ENCODE results near the gene TKFC.

TKFC gene, protein sequence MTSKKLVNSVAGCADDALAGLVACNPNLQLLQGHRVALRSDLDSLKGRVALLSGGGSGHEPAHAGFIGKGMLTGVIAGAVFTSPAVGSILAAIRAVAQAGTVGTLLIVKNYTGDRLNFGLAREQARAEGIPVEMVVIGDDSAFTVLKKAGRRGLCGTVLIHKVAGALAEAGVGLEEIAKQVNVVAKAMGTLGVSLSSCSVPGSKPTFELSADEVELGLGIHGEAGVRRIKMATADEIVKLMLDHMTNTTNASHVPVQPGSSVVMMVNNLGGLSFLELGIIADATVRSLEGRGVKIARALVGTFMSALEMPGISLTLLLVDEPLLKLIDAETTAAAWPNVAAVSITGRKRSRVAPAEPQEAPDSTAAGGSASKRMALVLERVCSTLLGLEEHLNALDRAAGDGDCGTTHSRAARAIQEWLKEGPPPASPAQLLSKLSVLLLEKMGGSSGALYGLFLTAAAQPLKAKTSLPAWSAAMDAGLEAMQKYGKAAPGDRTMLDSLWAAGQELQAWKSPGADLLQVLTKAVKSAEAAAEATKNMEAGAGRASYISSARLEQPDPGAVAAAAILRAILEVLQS

DNA sequence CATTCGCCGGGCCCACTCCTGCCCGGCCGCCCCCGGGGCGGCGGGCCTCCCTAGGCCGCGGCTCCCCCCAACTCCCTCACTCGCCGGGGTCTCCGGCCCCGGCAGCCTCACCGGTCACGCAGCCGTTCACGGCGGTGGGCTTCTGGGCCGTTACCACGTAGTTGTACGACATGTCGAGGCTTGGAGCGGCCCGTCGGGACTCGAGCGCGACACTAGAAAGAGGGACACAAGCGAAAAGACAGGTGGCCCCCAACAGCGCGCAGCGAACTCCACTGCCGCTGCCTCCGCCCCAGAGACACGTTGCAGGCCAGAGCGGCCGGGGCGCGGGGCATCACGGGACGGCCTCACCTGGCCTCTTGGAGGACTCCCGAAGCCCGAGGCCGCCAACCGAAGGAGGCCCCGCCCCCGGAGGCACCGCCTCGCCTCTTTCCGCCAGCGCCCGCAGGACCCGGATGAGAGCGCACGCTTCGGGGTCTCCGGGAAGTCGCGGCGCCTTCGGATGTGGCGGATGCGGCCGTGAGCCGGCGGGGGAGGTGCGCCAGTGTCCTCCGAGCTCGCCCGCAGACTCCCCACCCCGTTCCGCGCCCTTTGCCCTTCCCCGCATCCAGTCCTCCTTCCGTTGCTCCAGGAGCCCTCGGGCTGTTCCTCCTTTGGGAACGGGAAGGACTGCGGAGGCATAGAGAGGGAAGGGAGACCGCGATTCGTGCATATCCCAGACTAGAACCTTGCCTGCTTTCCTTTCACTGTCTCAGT lies at the start of gene TKFC, which contains the start of gene DDB1:
TKFC (plus strand) TSS at position 432 of the 753 bp plus-strand sequence. CDS start 1,501 bp downstream, outside the sequence.
DDB1 (minus strand) TSS at position 309 of the 753 bp plus-strand sequence; CDS start at position 172, 137 bp downstream.
- peaks cover 14% of the 10 kb centered on the region for H3K36me3 ChIP-seq (ENCODE audit: insufficient read depth, low read length)
- H3K9ac ChIP-seq (ENCODE audit: low read depth, low read length): peak within 1 kb of the TSS; percentile 88
- H3K4me1 ChIP-seq (ENCODE audit: insufficient read depth, low read length): peaks cover 11% of the 10 kb centered on the region
- H3K9me3 ChIP-seq (ENCODE audit: control insufficient read depth, insufficient read depth, low read length): no peaks in the 10 kb centered on the region

DNA sequence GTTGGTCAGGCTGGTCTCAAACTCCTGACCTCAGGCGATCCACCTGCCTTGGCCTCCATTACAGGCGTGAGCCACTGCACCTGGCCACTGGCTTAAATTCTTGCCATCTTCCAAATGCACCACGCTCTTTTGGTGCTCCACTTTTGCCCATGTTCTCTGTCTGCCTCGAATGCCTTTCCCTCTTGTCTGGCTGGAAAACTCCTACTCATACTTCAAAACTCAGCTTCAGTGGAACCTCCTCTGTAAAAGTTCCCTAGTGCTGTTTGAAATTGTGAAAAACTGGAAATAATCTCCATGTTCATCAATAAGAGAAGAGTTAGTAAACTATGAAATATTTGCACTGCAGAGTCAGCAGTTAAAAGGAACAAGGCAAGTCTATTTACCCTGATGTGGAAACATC lies 49.4 kb upstream of the TKFC start:
- Histone ChIP-seq H3K9me3 (ENCODE audit: control insufficient read depth, insufficient read depth, low read length) (no peaks in the 10 kb centered on the region), H3K36me3 (ENCODE audit: insufficient read depth, low read length) (peaks cover 5% of the 10 kb centered on the region; the same call in 1 of the 2 replicates), H3K4me1 (ENCODE audit: insufficient read depth, low read length) (peaks cover 12% of the 10 kb centered on the region), H3K9ac (ENCODE audit: low read depth, low read length) (no peak overlapping the region)

DNA sequence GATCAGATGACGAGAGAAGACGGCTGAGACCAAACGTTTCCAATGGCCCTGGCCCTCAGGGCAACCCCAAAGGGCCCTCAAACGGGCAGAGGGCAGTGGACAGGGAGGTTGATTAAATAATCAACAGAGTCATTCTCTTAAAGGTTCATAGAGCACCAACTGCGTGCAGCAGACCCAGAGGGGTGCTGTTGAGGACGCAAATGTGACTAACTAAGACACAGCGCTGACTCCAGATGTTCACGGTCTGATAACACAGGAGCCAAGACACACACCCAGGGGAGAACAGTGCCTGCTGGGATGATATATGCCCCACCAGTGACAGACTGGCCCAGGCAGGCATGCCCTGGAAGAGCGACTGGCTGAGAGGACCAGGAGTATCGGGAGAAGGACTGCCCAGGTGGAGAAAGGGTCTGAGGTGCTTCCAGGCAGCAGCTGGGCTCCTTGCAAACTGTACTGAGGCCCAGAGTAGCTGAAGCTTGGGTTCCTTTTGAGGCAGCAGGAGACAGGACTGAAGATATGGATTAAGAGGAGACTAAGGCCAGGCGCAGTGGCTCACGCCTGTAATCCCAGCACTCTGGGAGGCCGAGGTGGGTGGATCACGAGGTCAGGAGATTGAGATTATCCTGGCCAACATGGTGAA lies 45.6 kb upstream of the TKFC start:
- no peaks in the 10 kb centered on the region for H3K4me1 ChIP-seq (ENCODE audit: insufficient read depth, low read length)
- no peaks in the 10 kb centered on the region for H3K9me3 ChIP-seq (ENCODE audit: control insufficient read depth, insufficient read depth, low read length)
- no peak overlapping the region for H3K9ac ChIP-seq (ENCODE audit: low read depth, low read length)
- H3K36me3 ChIP-seq (ENCODE audit: insufficient read depth, low read length): peaks cover 5% of the 10 kb centered on the region; the same call in 1 of the 2 replicates

DNA sequence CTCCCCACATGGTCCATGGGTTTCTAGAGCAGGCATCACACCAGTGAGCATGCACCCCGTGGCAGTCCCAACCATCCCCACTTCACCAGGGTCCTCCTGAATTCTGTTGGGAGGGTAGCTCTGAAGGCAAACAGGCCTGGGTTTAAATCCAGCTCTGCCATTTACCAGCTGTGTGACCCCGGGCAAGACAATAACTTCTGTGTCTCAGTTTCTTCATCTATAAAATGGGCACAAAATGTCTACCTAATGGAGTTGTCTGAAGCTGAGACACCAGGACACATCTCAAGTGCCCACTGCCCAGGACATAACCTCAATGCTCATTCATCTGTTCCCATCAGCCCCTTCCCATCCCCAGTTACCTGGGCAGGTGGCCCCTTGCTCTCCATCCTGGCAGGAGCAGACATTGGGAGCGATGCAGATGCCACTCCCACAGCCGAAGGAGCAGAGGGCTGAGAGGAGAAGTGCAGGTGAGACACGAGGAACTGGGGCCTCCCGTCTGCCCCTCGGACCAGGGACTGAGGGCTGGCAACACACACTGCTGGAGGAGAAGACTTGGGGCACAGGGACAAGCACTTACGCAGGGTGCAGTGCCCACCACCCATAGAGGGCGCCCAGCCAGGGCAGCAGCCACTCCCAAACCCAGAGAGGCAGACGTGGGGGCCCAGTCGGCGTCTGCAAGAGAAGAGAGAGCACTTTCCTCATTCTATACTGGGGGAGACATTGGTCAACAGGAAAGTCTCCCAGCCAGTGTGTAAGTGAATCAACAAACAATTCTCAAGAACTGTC lies 41.9 kb upstream of the TKFC start:
- Histone ChIP-seq H3K9me3 (ENCODE audit: control insufficient read depth, insufficient read depth, low read length) (no peaks in the 10 kb centered on the region), H3K4me1 (ENCODE audit: insufficient read depth, low read length) (peaks cover 4% of the 10 kb centered on the region; the same call in 1 of the 2 replicates), H3K9ac (ENCODE audit: low read depth, low read length) (no peak overlapping the region), H3K36me3 (ENCODE audit: insufficient read depth, low read length) (no peaks in the 10 kb centered on the region; the same call in 1 of the 2 replicates)

DNA sequence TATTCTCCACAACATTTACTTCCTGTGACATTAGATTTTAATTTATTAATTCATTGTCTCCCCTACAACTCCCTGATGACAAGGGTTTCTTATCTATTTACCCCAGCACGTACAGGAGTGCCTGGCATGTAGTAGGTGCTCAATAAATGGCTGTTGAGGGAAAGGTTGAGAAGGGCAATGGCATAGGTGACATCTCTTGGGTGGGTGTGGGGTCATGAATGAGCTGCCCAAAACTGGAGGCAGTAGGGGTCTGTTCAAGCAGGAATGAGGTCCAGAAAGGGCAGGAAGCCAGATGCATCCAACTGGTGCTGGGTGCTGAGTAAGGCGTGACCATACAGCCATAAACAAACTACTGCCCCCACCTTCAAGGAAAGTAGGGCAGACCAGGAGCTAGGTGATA lies 40.7 kb upstream of the TKFC start:
- Histone ChIP-seq H3K9ac (ENCODE audit: low read depth, low read length) (no peak overlapping the region), H3K36me3 (ENCODE audit: insufficient read depth, low read length) (no peaks in the 10 kb centered on the region; the same call in 1 of the 2 replicates), H3K9me3 (ENCODE audit: control insufficient read depth, insufficient read depth, low read length) (no peaks in the 10 kb centered on the region), H3K4me1 (ENCODE audit: insufficient read depth, low read length) (peaks cover 4% of the 10 kb centered on the region; the same call in 1 of the 2 replicates)

DNA sequence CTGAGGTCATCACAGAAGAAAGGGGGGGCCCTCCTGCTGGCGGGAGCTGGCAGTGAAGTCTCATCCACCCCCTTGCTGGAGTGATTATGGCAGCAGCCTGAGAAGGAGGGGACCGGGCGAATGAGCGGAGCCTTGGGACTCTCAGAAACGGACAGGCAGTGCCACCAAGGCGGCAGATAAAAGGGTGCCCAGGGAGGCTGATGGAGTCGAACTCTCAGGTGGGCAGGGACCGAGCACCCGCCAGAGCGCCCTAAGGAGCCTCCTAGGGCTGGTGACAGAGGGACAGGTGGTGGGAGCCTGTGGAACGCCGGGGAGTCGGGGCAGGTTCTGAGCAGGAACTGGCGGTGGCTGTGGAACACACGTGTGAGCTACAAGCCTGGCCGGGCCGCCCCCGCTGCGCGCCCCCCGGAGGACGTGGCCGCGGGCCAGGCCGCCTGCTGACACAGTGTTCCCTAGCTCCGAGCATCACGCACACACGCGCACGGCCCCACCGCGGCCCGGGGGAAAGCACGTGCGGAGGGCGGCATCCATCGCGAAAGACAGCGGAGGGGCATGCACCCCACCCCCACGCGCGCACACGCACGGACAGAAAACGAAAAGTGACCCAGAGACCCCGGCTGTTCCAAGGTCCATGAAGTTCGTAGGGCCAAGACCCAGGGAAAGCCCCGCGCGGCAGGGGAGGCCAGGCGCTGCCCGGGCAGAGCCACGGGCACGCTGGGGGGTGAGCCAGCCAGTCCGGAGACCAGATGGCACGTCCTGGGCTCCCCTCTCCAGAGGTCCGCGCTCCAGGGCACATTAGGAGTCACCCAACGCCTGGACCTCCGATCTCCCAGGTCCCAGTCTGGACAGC lies 38.9 kb upstream of the TKFC start:
- Histone ChIP-seq H3K9ac (ENCODE audit: low read depth, low read length) (peak overlapping the region; percentile 88), H3K4me1 (ENCODE audit: insufficient read depth, low read length) (peaks cover 18% of the 10 kb centered on the region), H3K36me3 (ENCODE audit: insufficient read depth, low read length) (no peaks in the 10 kb centered on the region), H3K9me3 (ENCODE audit: control insufficient read depth, insufficient read depth, low read length) (no peaks in the 10 kb centered on the region)

DNA sequence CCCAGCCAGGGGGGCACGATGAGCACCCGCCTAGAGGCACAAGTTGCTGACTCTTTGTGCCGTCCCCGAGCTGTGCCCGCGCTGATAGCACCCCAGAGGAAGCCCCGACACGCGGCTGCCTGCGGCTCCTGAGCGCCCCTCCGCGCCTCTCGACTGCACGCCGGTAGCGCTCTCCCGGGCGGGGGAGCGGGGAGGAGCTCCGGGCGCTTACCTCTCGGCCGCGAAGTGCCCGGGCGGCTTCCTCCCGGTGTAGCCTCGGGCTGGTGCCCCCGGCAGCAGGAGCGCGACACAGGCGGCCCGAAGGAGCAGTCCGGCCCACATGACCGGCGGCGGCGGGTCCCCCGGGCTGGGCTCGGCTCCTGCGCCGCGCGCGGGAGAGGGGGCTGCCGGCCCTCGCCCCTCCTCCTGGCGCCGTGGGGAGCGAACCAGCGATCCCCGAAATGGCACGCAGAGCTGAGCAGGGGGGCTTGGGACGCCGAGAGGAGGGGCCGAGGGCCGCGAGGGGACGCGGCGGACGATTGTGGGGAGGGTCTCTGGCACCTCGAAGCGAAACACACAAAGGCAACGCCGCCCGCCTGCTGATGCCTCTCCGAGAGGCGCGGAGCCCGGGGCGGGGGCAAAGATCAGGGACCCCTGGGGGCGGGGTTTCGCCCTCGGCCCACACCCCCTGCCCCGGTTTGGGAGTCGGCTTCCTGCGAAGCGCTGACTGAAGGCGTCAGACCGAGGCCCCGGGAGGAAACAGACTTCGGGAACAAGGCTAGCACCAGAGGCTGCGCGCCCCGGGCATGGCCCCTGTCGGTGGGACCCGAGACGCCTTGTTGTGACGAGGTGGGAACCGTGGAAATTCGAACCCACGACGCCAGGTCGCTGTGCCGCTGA lies 38.1 kb upstream of the TKFC start, which contains the start of gene VWCE:
VWCE (minus strand) TSS at position 600 of the 879 bp plus-strand sequence; CDS start at position 321, 279 bp downstream.
- no peaks in the 10 kb centered on the region for H3K36me3 ChIP-seq (ENCODE audit: insufficient read depth, low read length)
- H3K4me1 ChIP-seq (ENCODE audit: insufficient read depth, low read length): peaks cover 18% of the 10 kb centered on the region
- H3K9me3 ChIP-seq (ENCODE audit: control insufficient read depth, insufficient read depth, low read length): no peaks in the 10 kb centered on the region
- H3K9ac ChIP-seq (ENCODE audit: low read depth, low read length): peak within 1 kb of the TSS; percentile 88

DNA sequence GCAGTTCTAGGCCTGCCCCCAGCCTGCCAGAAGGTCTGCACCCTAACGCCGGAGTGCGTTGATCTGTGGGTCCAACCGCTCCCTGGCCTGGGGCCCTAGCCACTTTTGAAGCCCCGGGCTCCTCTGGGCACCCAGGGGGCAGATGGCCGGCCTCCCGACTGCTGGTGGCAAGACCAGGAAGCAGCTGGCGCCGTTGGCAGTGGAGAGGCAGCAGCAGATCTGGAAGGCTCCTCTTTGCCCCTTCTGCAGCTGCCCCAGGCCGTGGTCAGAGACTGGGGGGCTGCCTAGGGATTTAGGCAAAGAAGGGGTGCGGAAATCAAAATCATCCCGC lies 37.5 kb upstream of the TKFC start:
- Histone ChIP-seq H3K9ac (ENCODE audit: low read depth, low read length) (peak overlapping the region; percentile 88), H3K4me1 (ENCODE audit: insufficient read depth, low read length) (peaks cover 18% of the 10 kb centered on the region), H3K9me3 (ENCODE audit: control insufficient read depth, insufficient read depth, low read length) (no peaks in the 10 kb centered on the region), H3K36me3 (ENCODE audit: insufficient read depth, low read length) (no peaks in the 10 kb centered on the region; the same call in 1 of the 2 replicates)

DNA sequence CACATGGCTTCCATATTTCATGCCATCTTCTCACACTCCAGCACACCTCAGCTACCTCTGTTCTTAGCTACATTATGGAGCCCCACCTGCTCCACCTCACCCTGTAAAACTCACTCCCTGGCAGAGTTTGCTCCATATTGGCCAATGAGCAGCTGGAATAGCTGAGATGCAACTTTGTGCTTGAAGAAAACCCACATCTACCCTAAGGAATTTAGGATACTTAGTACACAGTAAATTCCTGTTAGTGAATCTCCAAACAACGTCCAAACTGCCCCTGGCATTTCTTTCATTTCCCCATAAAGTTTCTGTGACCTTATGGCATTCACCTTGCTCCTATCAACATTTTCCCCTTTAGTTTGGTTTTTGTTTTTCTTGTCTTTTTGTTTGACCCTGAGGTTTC lies 35.7 kb upstream of the TKFC start:
- H3K4me1 ChIP-seq (ENCODE audit: insufficient read depth, low read length): peaks cover 18% of the 10 kb centered on the region
- peaks cover 6% of the 10 kb centered on the region for H3K36me3 ChIP-seq (ENCODE audit: insufficient read depth, low read length)
- no peaks in the 10 kb centered on the region for H3K9me3 ChIP-seq (ENCODE audit: control insufficient read depth, insufficient read depth, low read length)
- no peak overlapping the region for H3K9ac ChIP-seq (ENCODE audit: low read depth, low read length)

DNA sequence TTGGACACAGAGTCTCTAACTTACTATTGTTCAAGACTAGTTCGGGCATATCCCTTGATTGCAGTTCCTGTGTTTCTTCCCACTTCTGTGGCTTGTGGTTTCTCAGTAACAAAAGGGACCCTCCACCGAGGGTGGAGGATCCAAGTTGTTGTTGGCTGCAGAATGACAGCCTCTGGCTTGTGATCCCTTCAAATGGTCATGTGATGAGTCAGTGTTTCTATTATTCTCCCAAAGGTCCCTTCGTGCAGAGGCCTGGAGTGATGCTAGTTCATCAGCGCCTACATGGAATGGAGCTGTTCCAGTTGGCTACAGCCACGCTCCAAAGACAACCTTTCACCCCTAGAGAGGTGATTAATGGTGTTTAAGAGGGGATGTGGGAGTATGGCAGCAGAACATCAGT lies 35.3 kb upstream of the TKFC start:
- peaks cover 8% of the 10 kb centered on the region for H3K36me3 ChIP-seq (ENCODE audit: insufficient read depth, low read length)
- peaks cover 18% of the 10 kb centered on the region for H3K4me1 ChIP-seq (ENCODE audit: insufficient read depth, low read length)
- H3K9me3 ChIP-seq (ENCODE audit: control insufficient read depth, insufficient read depth, low read length): no peaks in the 10 kb centered on the region
- H3K9ac ChIP-seq (ENCODE audit: low read depth, low read length): no peak overlapping the region

DNA sequence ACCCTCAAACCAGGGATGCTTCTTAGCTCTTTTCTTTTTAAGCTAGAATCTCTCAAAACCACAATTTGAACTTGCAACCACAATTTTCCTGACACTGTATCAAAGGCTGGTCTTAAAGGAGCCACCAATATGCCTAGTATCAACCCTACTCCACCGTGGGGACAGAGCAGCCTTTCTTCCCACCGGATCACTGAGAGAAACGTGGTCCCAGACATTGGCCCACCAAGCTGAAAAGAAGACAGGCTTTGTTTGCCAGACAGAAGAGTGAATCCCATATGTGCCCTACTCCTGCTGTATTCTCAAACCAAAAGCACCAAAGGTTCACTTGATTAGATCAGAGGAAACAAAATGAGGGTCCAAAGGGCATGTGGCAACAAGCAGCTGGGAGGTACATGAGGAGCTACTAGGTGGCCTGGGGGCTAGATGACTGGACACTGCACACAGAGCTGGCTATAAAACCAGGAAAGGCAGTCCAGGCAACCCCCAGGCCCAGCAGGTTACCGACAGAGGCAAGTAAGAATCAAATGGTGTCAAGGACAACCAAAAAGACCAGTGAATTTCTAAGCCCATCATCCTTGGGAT lies 34.3 kb upstream of the TKFC start:
- Histone ChIP-seq H3K4me1 (ENCODE audit: insufficient read depth, low read length) (peaks cover 14% of the 10 kb centered on the region), H3K9ac (ENCODE audit: low read depth, low read length) (no peak overlapping the region), H3K36me3 (ENCODE audit: insufficient read depth, low read length) (peaks cover 8% of the 10 kb centered on the region), H3K9me3 (ENCODE audit: control insufficient read depth, insufficient read depth, low read length) (no peaks in the 10 kb centered on the region)

DNA sequence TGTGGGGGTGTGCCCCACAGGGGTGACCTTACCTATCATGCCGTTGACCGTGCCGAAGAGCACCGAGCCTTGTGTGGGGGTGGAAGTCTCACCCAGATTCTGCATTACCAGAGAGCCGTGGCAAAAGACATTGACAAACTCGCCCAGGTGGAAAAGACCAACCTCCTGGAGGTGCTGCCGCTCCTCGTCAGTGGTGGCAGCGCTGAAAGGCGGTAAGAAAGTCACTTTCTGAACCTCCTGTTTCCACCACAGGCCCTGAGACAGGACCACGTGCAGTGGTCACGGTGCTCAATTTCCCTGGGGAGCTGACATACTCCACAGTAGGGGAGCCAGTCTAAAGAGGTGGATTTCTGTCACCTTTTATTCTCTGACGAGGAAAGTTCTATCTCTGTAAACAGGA lies 30.5 kb upstream of the TKFC start:
- peaks cover 14% of the 10 kb centered on the region for H3K4me1 ChIP-seq (ENCODE audit: insufficient read depth, low read length)
- H3K9ac ChIP-seq (ENCODE audit: low read depth, low read length): no peak overlapping the region
- H3K36me3 ChIP-seq (ENCODE audit: insufficient read depth, low read length): peaks cover 23% of the 10 kb centered on the region
- no peaks in the 10 kb centered on the region for H3K9me3 ChIP-seq (ENCODE audit: control insufficient read depth, insufficient read depth, low read length)

Measured in ES-I3 (cell line).